Measurements from ENCODE around the gene ETFB.

GRCh38 chr19:51295382-51296126 lies 70.6 kb downstream of the ETFB start:
- no peak for TF ChIP-seq CTCF (IDR thresholded peaks at IDR 0.05)
- no peak for TF ChIP-seq POLR2A (IDR thresholded peaks at IDR 0.05)

Data from body of pancreas (tissue), 4 donors.